Retina (tissue), 1 donor: ENCODE measurements around the gene ADARB2.

ENCODE experiments used
- DNase-seq: peaks from one replicate; pipeline ENCODE4 v3.0.0-alpha.2; 2016

ADARB2 gene

GRCh38 chr10:1515780-1516491 lies 221.4 kb downstream of the ADARB2 start:
- DNase-seq: no peak

- DNase-seq: no peak
Measured at GRCh38 chr10:1515121-1515779, 222.1 kb downstream of the ADARB2 start.

GRCh38 chr10:1514681-1515080 lies 222.6 kb downstream of the ADARB2 start:
- no peak for DNase-seq

- DNase-seq: no peak
Measured at GRCh38 chr10:1513221-1513620, 224.1 kb downstream of the ADARB2 start.

- no peak for DNase-seq
Measured at GRCh38 chr10:1509011-1509530, 228.3 kb downstream of the ADARB2 start.

- no peak for DNase-seq
Measured at GRCh38 chr10:1508096-1508495, 229.2 kb downstream of the ADARB2 start.

GRCh38 chr10:1507436-1507835 lies 229.9 kb downstream of the ADARB2 start:
- DNase-seq: no peak

GRCh38 chr10:1504940-1505339 lies 232.4 kb downstream of the ADARB2 start:
- no peak for DNase-seq

GRCh38 chr10:1504286-1504685 lies 233.0 kb downstream of the ADARB2 start:
- no peak for DNase-seq

GRCh38 chr10:1502451-1502850 lies 234.9 kb downstream of the ADARB2 start:
- no peak for DNase-seq

- no peak for DNase-seq
Measured at GRCh38 chr10:1499359-1499957, 237.9 kb downstream of the ADARB2 start.

- no peak for DNase-seq
Measured at GRCh38 chr10:1498746-1499358, 238.5 kb downstream of the ADARB2 start.

- no peak for DNase-seq
Measured at GRCh38 chr10:1495915-1496517, 241.3 kb downstream of the ADARB2 start.

- no peak for DNase-seq
Measured at GRCh38 chr10:1492641-1493040, 244.7 kb downstream of the ADARB2 start.

- no peak for DNase-seq
Measured at GRCh38 chr10:1491901-1492300, 245.4 kb downstream of the ADARB2 start.

- DNase-seq: no peak
Measured at GRCh38 chr10:1489801-1490200, 247.5 kb downstream of the ADARB2 start.

- no peak for DNase-seq
Measured at GRCh38 chr10:1488970-1489548, 248.3 kb downstream of the ADARB2 start.

- no peak for DNase-seq
Measured at GRCh38 chr10:1486841-1487687, 250.3 kb downstream of the ADARB2 start.

GRCh38 chr10:1485357-1485756 lies 252.0 kb downstream of the ADARB2 start:
- no peak for DNase-seq

GRCh38 chr10:1483826-1484225 lies 253.5 kb downstream of the ADARB2 start:
- no peak for DNase-seq

- no peak for DNase-seq
Measured at GRCh38 chr10:1483246-1483645, 254.1 kb downstream of the ADARB2 start.

- DNase-seq: no peak
Measured at GRCh38 chr10:1477578-1477977, 259.7 kb downstream of the ADARB2 start.
